Spleen (tissue), 11 donors: ENCODE measurements around the gene TPM2. TPM values are rescaled to one million over a fixed set of nuclear protein-coding genes. Genes with fewer than 3 reads are reported as not detected.

Experiments used
- DNase-seq: peaks from one replicate; pipeline ENCODE4 v3.0.0-alpha.2; 2020
- H3K27ac ChIP-seq, 8 donors: fragments of 200-600 bp; sonication (generic) in 7 of 8; 1 replicate in 4 of 8; 2 replicates in 4 of 8; pipeline versions ENCODE4 v1.5.0 to v1.8.0; 2016 to 2021; ENCODE audit warnings: inconsistent platforms in 4 of 8, mild to moderate bottlenecking in 4 of 8, moderate library complexity in 1 of 8
- H3K27me3 ChIP-seq, 7 donors: fragments of 200-600 bp; sonication (generic) in 6 of 7; replicated peaks in 1 of 7; 1 replicate in 4 of 7; 2 replicates in 3 of 7; pipeline versions ENCODE4 v1.5.0 to v1.8.0; 2016 to 2021; ENCODE audit warnings: inconsistent platforms in 3 of 7, mild to moderate bottlenecking in 1 of 7
- H3K36me3 ChIP-seq, 6 donors: fragments of 200-600 bp; sonication (generic) in 5 of 6; 1 replicate in 4 of 6; 2 replicates in 2 of 6; pipeline versions ENCODE4 v1.5.0 to v1.8.0; 2016 to 2021; ENCODE audit warnings: inconsistent platforms in 2 of 6
- H3K4me1 ChIP-seq, 6 donors: fragments of 200-600 bp; sonication (generic) in 5 of 6; 1 replicate in 3 of 6; 2 replicates in 3 of 6; pipeline versions ENCODE4 v1.5.0 to v1.8.0; 2016 to 2021; ENCODE audit warnings: inconsistent platforms in 3 of 6
- H3K4me3 ChIP-seq, 8 donors: fragments of 200-600 bp; sonication (generic) in 7 of 8; 1 replicate in 4 of 8; 2 replicates in 4 of 8; pipeline versions ENCODE4 v1.5.0 to v1.8.0; 2016 to 2021; ENCODE audit warnings: inconsistent platforms in 4 of 8, mild to moderate bottlenecking in 4 of 8, moderate library complexity in 2 of 8
- H3K9me3 ChIP-seq, 8 donors: fragments of 200-600 bp; sonication (generic) in 7 of 8; 1 replicate in 4 of 8; 2 replicates in 4 of 8; pipeline versions ENCODE4 v1.5.0 to v1.8.0; 2016 to 2021; ENCODE audit warnings: inconsistent platforms in 4 of 8
- POLR2A ChIP-seq, 3 donors: fragments of 450-650 bp; IDR thresholded peaks; one replicate each; pipeline ENCODE4 v1.5.1; 2017; ENCODE audit warnings: antibody characterized with exemption in 3 of 3, mild to moderate bottlenecking in 1 of 3
- POLR2AphosphoS5 ChIP-seq, 3 donors: sonication (generic); formaldehyde crosslinking; IDR thresholded peaks; one replicate each; pipeline ENCODE4 v1.5.1; 2017; ENCODE audit warnings: antibody characterized with exemption in 3 of 3
- WGBS, 5 donors: extraction: QIAGEN DNeasy Blood & Tissue Kit in 3 of 5; methylation state at CpG; one replicate each; pipeline versions ENCODE4 v1.1.5 to v1.1.7; 2013 to 2018; 5-methylcytosine and 5-hydroxymethylcytosine counted together
- intact Hi-C: fragments of 100-400 bp; cut with DNase I; formaldehyde crosslinking; loops from one replicate; pipeline ENCODE4 v1.15.0; 2023; ENCODE audit warnings: low total_unique reads
- polyA plus RNA-seq, 3 donors: library from polyadenylated mRNA; stranded (reverse); fragments of 200-250 nt; gene quantifications; one replicate each; pipeline ENCODE4 v1.2.1, GENCODE V29; 2013
- total RNA-seq, 7 donors: library from RNA; depleted of rRNA in 3 of 7; stranded (reverse); fragments of >200 nt in 3 of 7; fragmentation: NEBNext Ultra II Directional in 4 of 7; extraction: Animal tissue kit (Norgen Biotek cat#: 25700) in 4 of 7; gene quantifications; one replicate each; pipeline versions ENCODE4 v1.1.0 to v1.2.1, GENCODE V29; 2016 to 2021
- TF ChIP-seq, protein P1 (sequence below), 11 experiments: fragments of 200-600 bp in 7 of 11; fragments of 450-650 bp in 4 of 11; sonication (generic) in 4 of 11; IDR thresholded peaks in 8 of 11; conservative IDR thresholded peaks in 3 of 11; 1 replicate in 7 of 11; 2 replicates in 4 of 11; pipeline versions ENCODE4 v1.4.0 to v1.8.0; 2016 to 2021; ENCODE audit warnings: antibody characterized with exemption in 11 of 11, inconsistent platforms in 4 of 11, mild to moderate bottlenecking in 1 of 11
- donor health status: healthy with polysubstance abuse.
- donor health status: DM: no; HTN: no; CAD: no; lungs with moderate emphysema.
- donor health status: DM: no; HTN: no; CAD: no.
- donor health status: Bipolar disorder and iron deficiency.
- donor health status: healthy.
- donor health status: DM: no; HTN: no; CAD: no.
- donor health status: DM: yes; HTN: yes; CAD: no.

Gene TPM2
- total and polyA plus RNA-seq, 10 donors = 43.1 to 237 (median 119) TPM

DNA sequence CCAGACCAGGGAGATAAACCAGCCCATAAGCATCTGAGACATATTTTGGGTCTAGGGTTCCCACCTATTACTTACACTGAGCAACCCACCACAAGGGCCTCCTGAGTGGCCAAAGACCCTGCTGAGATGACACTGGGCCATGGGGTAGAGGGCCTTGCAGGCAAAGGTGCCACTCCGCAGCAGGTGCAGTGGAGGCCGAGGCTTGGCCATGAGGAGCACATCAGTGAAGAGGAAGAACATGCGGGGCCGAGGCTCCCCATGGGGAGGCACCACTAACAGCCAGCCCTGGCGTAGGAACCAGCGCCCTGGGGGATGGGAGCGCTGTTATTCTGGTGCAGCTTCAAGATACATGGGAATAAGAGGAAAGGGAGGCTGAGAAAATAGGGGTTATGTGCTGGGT, 27.3 kb downstream of the TPM2 start:
- Histone ChIP-seq H3K27me3 (no peaks in the 10 kb centered on the region), H3K36me3 (peaks cover 0 to 32% (median 13%) of the 10 kb centered on the region in 6 donors), H3K4me1 (peaks cover 36 to 88% (median 72%) of the 10 kb centered on the region in 6 donors), H3K27ac (peak overlapping the region in 7 of 8 donors; percentile 5 to 97 (median 62)), H3K9me3 (no peaks in the 10 kb centered on the region), H3K4me3 (no peak overlapping the region)
- 78 to 90% (median 83%) methylated on average over 6 to 7 of the region's 7 CpGs for WGBS, 5 donors
- TF ChIP-seq POLR2AphosphoS5 (IDR thresholded peaks at IDR 0.05) (no peak), POLR2A (IDR thresholded peaks at IDR 0.05) (no peak)
- TF ChIP-seq, protein P1, sequence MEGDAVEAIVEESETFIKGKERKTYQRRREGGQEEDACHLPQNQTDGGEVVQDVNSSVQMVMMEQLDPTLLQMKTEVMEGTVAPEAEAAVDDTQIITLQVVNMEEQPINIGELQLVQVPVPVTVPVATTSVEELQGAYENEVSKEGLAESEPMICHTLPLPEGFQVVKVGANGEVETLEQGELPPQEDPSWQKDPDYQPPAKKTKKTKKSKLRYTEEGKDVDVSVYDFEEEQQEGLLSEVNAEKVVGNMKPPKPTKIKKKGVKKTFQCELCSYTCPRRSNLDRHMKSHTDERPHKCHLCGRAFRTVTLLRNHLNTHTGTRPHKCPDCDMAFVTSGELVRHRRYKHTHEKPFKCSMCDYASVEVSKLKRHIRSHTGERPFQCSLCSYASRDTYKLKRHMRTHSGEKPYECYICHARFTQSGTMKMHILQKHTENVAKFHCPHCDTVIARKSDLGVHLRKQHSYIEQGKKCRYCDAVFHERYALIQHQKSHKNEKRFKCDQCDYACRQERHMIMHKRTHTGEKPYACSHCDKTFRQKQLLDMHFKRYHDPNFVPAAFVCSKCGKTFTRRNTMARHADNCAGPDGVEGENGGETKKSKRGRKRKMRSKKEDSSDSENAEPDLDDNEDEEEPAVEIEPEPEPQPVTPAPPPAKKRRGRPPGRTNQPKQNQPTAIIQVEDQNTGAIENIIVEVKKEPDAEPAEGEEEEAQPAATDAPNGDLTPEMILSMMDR (IDR thresholded peaks at IDR 0.05 in 8 of 11, conservative IDR thresholded peaks at IDR 0.05 in 3 of 11) = no peak
- DNase-seq = no peak
- intact Hi-C loops = loop anchor here (10.0 kb wide), 1 partner anchor 58 kb away; the partner anchor contains the start of gene TESK1

DNA sequence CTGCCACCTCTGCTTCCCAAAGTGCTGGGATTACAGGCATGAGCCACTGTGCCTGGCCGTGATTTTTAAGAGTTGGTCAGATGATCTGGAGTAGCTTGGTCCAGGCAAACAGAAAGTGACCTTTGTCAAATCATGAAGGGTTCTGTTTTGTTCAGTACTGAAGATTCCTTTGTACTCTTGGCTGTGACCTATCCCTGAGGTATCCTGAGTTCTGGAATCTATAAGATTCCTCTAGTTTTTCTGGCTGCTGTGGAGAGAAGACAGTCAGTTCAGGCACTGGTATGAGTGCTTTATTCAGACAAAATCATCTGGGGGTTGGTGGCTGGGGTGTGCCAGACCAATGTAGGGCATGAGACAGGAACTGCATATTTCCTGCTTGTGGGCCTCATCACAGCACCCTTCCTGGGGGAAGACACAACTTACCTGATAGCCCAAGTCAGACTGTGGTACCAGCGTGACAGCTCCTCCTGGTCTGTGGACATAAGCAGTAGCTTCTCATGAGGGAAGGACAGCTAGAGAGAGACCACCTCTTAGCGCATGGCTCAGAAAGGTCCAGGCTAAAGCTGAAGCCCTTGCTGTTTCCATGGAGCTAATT, 27.9 kb downstream of the TPM2 start:
- intact Hi-C loops = loop anchor here (10.0 kb wide), 1 partner anchor 57 kb away; the partner anchor contains the start of gene TESK1
- Histone ChIP-seq H3K27me3 (no peaks in the 10 kb centered on the region), H3K27ac (peak overlapping the region in 7 of 8 donors; percentile 5 to 97 (median 62)), H3K4me3 (no peak overlapping the region), H3K9me3 (no peaks in the 10 kb centered on the region), H3K4me1 (peaks cover 40 to 94% (median 78%) of the 10 kb centered on the region in 6 donors), H3K36me3 (peaks cover 0 to 32% (median 13%) of the 10 kb centered on the region in 6 donors)
- no peak for DNase-seq
- WGBS, 5 donors = 57 to 65% (median 60%) methylated on average over 3 of the region's 3 CpGs
- TF ChIP-seq POLR2AphosphoS5 (IDR thresholded peaks at IDR 0.05) (peak in 1 of 3 donors; percentile 20), POLR2A (IDR thresholded peaks at IDR 0.05) (no peak)

DNA sequence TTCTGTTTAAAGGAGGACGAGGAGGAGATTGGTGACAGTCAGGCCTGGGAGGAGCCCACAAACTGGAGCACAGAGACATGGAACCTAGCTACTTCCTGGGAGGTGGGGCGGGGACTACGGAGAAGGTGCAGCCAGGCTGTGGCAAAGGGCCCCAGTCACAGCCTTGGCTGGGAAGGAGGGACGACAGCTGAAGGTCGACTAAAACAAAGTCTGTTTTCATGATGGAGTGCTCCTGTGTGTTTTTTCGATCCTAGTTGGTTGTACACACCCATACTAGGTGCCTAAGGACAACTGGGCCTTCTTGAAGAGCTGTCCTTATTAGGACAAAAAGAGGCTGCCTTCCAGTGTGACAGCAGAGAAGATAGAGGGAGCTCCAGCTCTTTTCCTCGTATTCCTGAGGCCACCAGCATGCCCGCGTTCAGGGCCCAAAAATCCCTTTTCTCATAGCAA, 28.7 kb downstream of the TPM2 start:
- Histone ChIP-seq H3K9me3 (no peaks in the 10 kb centered on the region), H3K27me3 (no peaks in the 10 kb centered on the region), H3K27ac (peak overlapping the region in 6 of 8 donors; percentile 5 to 97 (median 64)), H3K36me3 (peaks cover 0 to 32% (median 13%) of the 10 kb centered on the region in 6 donors), H3K4me3 (no peak overlapping the region), H3K4me1 (peaks cover 44 to 94% (median 80%) of the 10 kb centered on the region in 6 donors)
- TF ChIP-seq POLR2AphosphoS5 (IDR thresholded peaks at IDR 0.05) (no peak), POLR2A (IDR thresholded peaks at IDR 0.05) (no peak)
- TF ChIP-seq, protein P1 (IDR thresholded peaks at IDR 0.05 in 8 of 11, conservative IDR thresholded peaks at IDR 0.05 in 3 of 11) = peak in 6 of 11 experiments; percentile 11 to 45 (median 30)
- DNase-seq = peak; percentile 73
- 60 to 79% (median 68%) methylated on average over 9 of the region's 9 CpGs for WGBS, 5 donors
- intact Hi-C loops = loop anchor here (10.0 kb wide), 1 partner anchor 56 kb away; the partner anchor contains the start of gene TESK1

DNA sequence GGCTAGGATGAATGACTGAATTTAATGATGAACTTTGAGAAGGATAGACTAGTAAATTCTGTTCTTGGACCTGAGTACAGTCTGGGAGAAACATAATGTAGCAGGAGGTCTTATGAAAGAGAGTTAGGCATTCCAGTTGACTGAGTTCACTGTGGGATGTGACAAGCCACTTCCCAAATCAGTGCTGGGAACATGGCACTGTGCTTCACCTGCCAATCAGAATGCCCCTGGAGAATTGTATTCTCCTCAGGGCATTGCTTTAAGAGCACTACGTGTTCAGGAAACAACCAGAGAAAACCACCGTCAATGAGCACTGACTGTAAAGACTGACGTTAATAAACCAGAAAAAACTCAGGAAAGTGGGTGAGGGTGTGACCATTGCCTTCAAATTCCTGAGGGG, 30.4 kb downstream of the TPM2 start:
- Histone ChIP-seq H3K27me3 (no peaks in the 10 kb centered on the region), H3K4me3 (peak overlapping the region in 7 of 8 donors; percentile 78 to 93 (median 89)), H3K4me1 (peaks cover 38 to 93% (median 63%) of the 10 kb centered on the region in 6 donors), H3K9me3 (no peaks in the 10 kb centered on the region), H3K36me3 (peaks cover 0 to 32% (median 13%) of the 10 kb centered on the region in 6 donors), H3K27ac (peak overlapping the region in 7 of 8 donors; percentile 91 to 98 (median 97))
- intact Hi-C loops = loop anchor here (5.0 kb wide), 1 partner anchor 73 kb away; the partner anchor contains the start of genes CREB3 and TLN1
- 22 to 51% (median 39%) methylated on average over 3 of the region's 3 CpGs for WGBS, 5 donors
- TF ChIP-seq, protein P1 (IDR thresholded peaks at IDR 0.05 in 8 of 11, conservative IDR thresholded peaks at IDR 0.05 in 3 of 11) = no peak
- peak in 1 of 3 donors; percentile 24 for TF ChIP-seq POLR2AphosphoS5 (IDR thresholded peaks at IDR 0.05)
- DNase-seq = no peak
